H1 (cell line): ENCODE results near the gene VMP1. TPM values are rescaled to one million over a fixed set of nuclear protein-coding genes. Genes with fewer than 3 reads are reported as not detected.

Experiments
- CTCF ChIA-PET: fragments of 300-600 bp; sonication (Branson Sonifier 250); formaldehyde crosslinking; loops from one replicate; lab custom pipeline; 2021; ENCODE audit not compliant: partially characterized antibody; lab: Charles Lee
- POLR2A ChIA-PET: fragments of 300-600 bp; sonication (Branson Sonifier 250); formaldehyde crosslinking; loops from one replicate; lab custom pipeline; 2021; ENCODE audit warnings: inconsistent platforms; ENCODE audit not compliant: partially characterized antibody; lab: Charles Lee
- DNase-seq, 2 experiments: peaks; one replicate each; pipeline versions ENCODE4 v3.0.0 to v3.0.0-alpha.2; 2010 to 2022; ENCODE audit warnings: low spot score in 2 of 2, low read depth in 1 of 2, mixed read lengths in 1 of 2
- FAIRE-seq: peaks from 2 replicates; lab custom pipeline; 2011; peaks lifted over from hg19 to GRCh38; lab: Jason Lieb, UNC
- H2AFZ ChIP-seq: 2 replicates; pipeline ENCODE4 v1.8.1; 2012; ENCODE audit warnings: low read length, inconsistent platforms
- H2AK5ac ChIP-seq: 2 replicates; pipeline ENCODE4 v1.6.1; 2013; ENCODE audit warnings: low read depth, low read length
- H2BK120ac ChIP-seq: replicated peaks from 2 replicates; pipeline ENCODE3; 2013; ENCODE audit warnings: low read depth, low read length, inconsistent platforms
- H2BK12ac ChIP-seq: 2 replicates; pipeline ENCODE4 v1.6.1; 2013; ENCODE audit warnings: low read depth, low read length
- H2BK15ac ChIP-seq: 2 replicates; pipeline ENCODE4 v1.6.1; 2013; ENCODE audit warnings: low read length
- H2BK20ac ChIP-seq: 2 replicates; pipeline ENCODE4 v1.6.1; 2013; ENCODE audit warnings: low read length
- H2BK5ac ChIP-seq: 2 replicates; pipeline ENCODE4 v1.6.1; 2013; ENCODE audit warnings: low read depth, low read length
- H3K14ac ChIP-seq: 2 replicates; pipeline ENCODE4 v1.6.1; 2013; ENCODE audit warnings: inconsistent platforms; ENCODE audit not compliant: insufficient read length
- H3K18ac ChIP-seq: 2 replicates; pipeline ENCODE4 v1.6.1; 2013; ENCODE audit warnings: low read length; ENCODE audit errors: extremely low read depth
- H3K23ac ChIP-seq: 2 replicates; pipeline ENCODE4 v1.6.1; 2013; ENCODE audit warnings: inconsistent platforms; ENCODE audit not compliant: insufficient read length
- H3K23me2 ChIP-seq: 2 replicates; pipeline ENCODE4 v1.6.1; 2013; ENCODE audit warnings: low read depth, low read length
- H3K27ac ChIP-seq: 2 replicates; pipeline ENCODE4 v1.6.1; 2011; ENCODE audit warnings: low read depth, low read length, inconsistent platforms
- H3K27me3 ChIP-seq, 4 experiments: replicated peaks in 1 of 4; 1 replicate in 1 of 4; 2 replicates in 3 of 4; pipeline versions ENCODE4 v1.6.1 to v1.8.1; 2011 to 2013; ENCODE audit warnings: low read length in 3 of 4, mild to moderate bottlenecking in 3 of 4, inconsistent platforms in 2 of 4, mixed read lengths in 2 of 4, moderate library complexity in 1 of 4; ENCODE audit not compliant: control insufficient read depth in 3 of 4, insufficient read depth in 3 of 4; ENCODE audit errors: extremely low read depth in 1 of 4
- H3K36me3 ChIP-seq, 4 experiments: 2 replicates each; pipeline versions ENCODE4 v1.6.1 to v1.8.1; 2011 to 2013; ENCODE audit warnings: mild to moderate bottlenecking in 4 of 4, low read length in 3 of 4, moderate library complexity in 2 of 4, control low read depth in 1 of 4, inconsistent platforms in 1 of 4; ENCODE audit not compliant: insufficient read depth in 4 of 4, control insufficient read depth in 2 of 4
- H3K4ac ChIP-seq: replicated peaks from 2 replicates; pipeline ENCODE3; 2013; ENCODE audit warnings: low read length, low read depth, mixed read lengths, inconsistent platforms; ENCODE audit not compliant: insufficient read length
- H3K4me1 ChIP-seq, 4 experiments: replicated peaks in 1 of 4; 1 replicate in 1 of 4; 2 replicates in 3 of 4; pipeline versions ENCODE4 v1.6.1 to v1.8.1; 2011 to 2013; ENCODE audit warnings: low read length in 3 of 4, inconsistent platforms in 2 of 4, mixed read lengths in 1 of 4; ENCODE audit not compliant: insufficient read depth in 4 of 4, control insufficient read depth in 3 of 4
- H3K4me2 ChIP-seq, 2 experiments: 2 replicates each; pipeline versions ENCODE4 v1.6.1 to v1.8.1; 2011 to 2013; ENCODE audit warnings: low read depth in 2 of 2, low read length in 2 of 2, control low read depth in 1 of 2, inconsistent platforms in 1 of 2, mild to moderate bottlenecking in 1 of 2; ENCODE audit not compliant: insufficient read depth in 1 of 2
- H3K4me3 ChIP-seq, 4 experiments: fragments of 200-600, 300-600 bp in 1 of 4; sonication (generic), shearing (Covaris generic), sonication (Bioruptor Twin) in 1 of 4; 2 replicates each; pipeline versions ENCODE4 v1.5.1 to v1.8.1; 2011 to 2016; ENCODE audit warnings: low read length in 4 of 4, low read depth in 3 of 4, control low read depth in 2 of 4, inconsistent platforms in 2 of 4, mild to moderate bottlenecking in 2 of 4, mixed read lengths in 1 of 4, moderate library complexity in 1 of 4; ENCODE audit not compliant: insufficient read depth in 2 of 4; ENCODE audit errors: extremely low read depth in 1 of 4
- H3K56ac ChIP-seq: replicated peaks from 2 replicates; pipeline ENCODE3; 2013; ENCODE audit warnings: low read depth, mild to moderate bottlenecking, mixed read lengths, low read length, inconsistent platforms; ENCODE audit not compliant: insufficient read length
- H3K79me1 ChIP-seq: 2 replicates; pipeline ENCODE4 v1.6.1; 2013; ENCODE audit warnings: low read depth, low read length, control low read depth
- H3K79me2 ChIP-seq, 2 experiments: 2 replicates each; pipeline versions ENCODE4 v1.6.1 to v1.8.1; 2012 to 2013; ENCODE audit warnings: low read length in 2 of 2, mild to moderate bottlenecking in 2 of 2, inconsistent platforms in 1 of 2; ENCODE audit not compliant: insufficient read depth in 2 of 2, control insufficient read depth in 1 of 2
- H3K9ac ChIP-seq, 4 experiments: replicated peaks in 1 of 4; 1 replicate in 1 of 4; 2 replicates in 3 of 4; pipeline versions ENCODE4 v1.6.1 to v1.8.1; 2011 to 2013; ENCODE audit warnings: low read depth in 3 of 4, low read length in 3 of 4, control low read depth in 2 of 4, mild to moderate bottlenecking in 2 of 4, moderate library complexity in 2 of 4, inconsistent platforms in 1 of 4; ENCODE audit errors: extremely low read depth in 1 of 4
- H3K9me3 ChIP-seq, 2 experiments: 2 replicates each; pipeline versions ENCODE4 v1.6.1 to v1.8.1; 2012 to 2013; ENCODE audit warnings: mild to moderate bottlenecking in 2 of 2, moderate library complexity in 2 of 2, control low read depth in 1 of 2, inconsistent platforms in 1 of 2, low read depth in 1 of 2, low read length in 1 of 2, mixed read lengths in 1 of 2; ENCODE audit not compliant: insufficient read depth in 2 of 2
- H4K20me1 ChIP-seq, 2 experiments: replicated peaks in 1 of 2; 2 replicates each; pipeline versions ENCODE3 to v1.8.1; 2011 to 2013; ENCODE audit warnings: inconsistent platforms in 2 of 2, low read length in 2 of 2, mild to moderate bottlenecking in 1 of 2; ENCODE audit not compliant: insufficient read depth in 2 of 2, control insufficient read depth in 1 of 2
- H4K5ac ChIP-seq: 2 replicates; pipeline ENCODE4 v1.6.1; 2013; ENCODE audit warnings: low read length, low read depth, mixed read lengths, inconsistent platforms; ENCODE audit not compliant: insufficient read length
- H4K8ac ChIP-seq: 2 replicates; pipeline ENCODE4 v1.8.0; 2013; ENCODE audit warnings: mild to moderate bottlenecking, moderate library complexity, low read length, inconsistent platforms; ENCODE audit not compliant: insufficient read depth; ENCODE audit errors: extremely low read depth
- H4K91ac ChIP-seq: replicated peaks from 2 replicates; pipeline ENCODE3; 2013; ENCODE audit warnings: low read length, mixed read lengths, inconsistent platforms; ENCODE audit not compliant: insufficient read length
- ASH2L ChIP-seq: fragments of 200-600, 300-600 bp; sonication (generic); IDR thresholded peaks from one replicate; pipeline ENCODE4 v1.7.1; 2017; ENCODE audit warnings: low read length
- BCL11A ChIP-seq, 2 experiments: IDR thresholded peaks; one replicate each; pipeline ENCODE4 v1.6.1; 2011; ENCODE audit warnings: low read depth in 2 of 2, low read length in 2 of 2, mild to moderate bottlenecking in 2 of 2
- CEBPB ChIP-seq: IDR thresholded peaks from 2 replicates; pipeline ENCODE4 v1.6.1; 2012; ENCODE audit warnings: low read depth, low read length
- CHD2 ChIP-seq: IDR thresholded peaks from 2 replicates; pipeline ENCODE4 v1.6.1; 2012; ENCODE audit warnings: low read length, improper control_type of control experiment
- CTBP2 ChIP-seq: IDR thresholded peaks from 2 replicates; pipeline ENCODE4 v1.7.0; 2011; ENCODE audit warnings: borderline replicate concordance, mild to moderate bottlenecking, moderate library complexity, mixed read lengths, low read length; ENCODE audit not compliant: insufficient read depth, insufficient read length
- HDAC6 ChIP-seq: IDR thresholded peaks from one replicate; pipeline ENCODE4 v1.7.1; 2012; ENCODE audit warnings: low read depth, mild to moderate bottlenecking, inconsistent platforms, low read length, moderate library complexity
- NANOG ChIP-seq: IDR thresholded peaks from 2 replicates; pipeline ENCODE4 v1.6.1; 2011; ENCODE audit warnings: low read length, low read depth, mild to moderate bottlenecking, inconsistent platforms; ENCODE audit not compliant: insufficient read depth, poor library complexity, severe bottlenecking
- POU5F1 ChIP-seq: IDR thresholded peaks from 2 replicates; pipeline ENCODE4 v1.6.1; 2011; ENCODE audit warnings: low read depth, mild to moderate bottlenecking, low read length, moderate library complexity
- RAD21 ChIP-seq, 2 experiments: IDR thresholded peaks in 1 of 2; conservative IDR thresholded peaks in 1 of 2; 2 replicates each; pipeline ENCODE4 v1.6.1; 2011; ENCODE audit warnings: low read depth in 2 of 2, low read length in 2 of 2, improper control_type of control experiment in 1 of 2, inconsistent platforms in 1 of 2, mild to moderate bottlenecking in 1 of 2, moderate library complexity in 1 of 2
- RNF2 ChIP-seq: fragments of 200-900, 300-1000 bp; sonication (generic); IDR thresholded peaks from 2 replicates; pipeline ENCODE4 v1.7.1; 2016; ENCODE audit warnings: borderline replicate concordance, low read depth, mild to moderate bottlenecking, antibody characterized with exemption, low read length; ENCODE audit not compliant: poor library complexity, severe bottlenecking; ENCODE audit errors: missing control alignments
- SP1 ChIP-seq: IDR thresholded peaks from 2 replicates; pipeline ENCODE4 v1.6.1; 2011; ENCODE audit warnings: low read depth, low read length
- TCF12 ChIP-seq: IDR thresholded peaks from 2 replicates; pipeline ENCODE4 v1.6.1; 2011; ENCODE audit warnings: low read depth, mild to moderate bottlenecking, low read length
- TEAD4 ChIP-seq: IDR thresholded peaks from 2 replicates; pipeline ENCODE4 v1.6.1; 2012; ENCODE audit warnings: low read depth, low read length, inconsistent platforms, mixed read lengths
- ZNF274 ChIP-seq: IDR thresholded peaks from 2 replicates; pipeline ENCODE4 v1.7.0; 2012; ENCODE audit warnings: low read length, borderline replicate concordance; ENCODE audit errors: extremely low read depth
- WGBS, 2 experiments: shearing (Covaris generic) in 1 of 2; methylation state at CpG; one replicate each; pipeline versions ENCODE4 v1.1.6 to v1.1.7; 2013 to 2015; ENCODE audit warnings: low lambda C conversion rate in 2 of 2, mixed read lengths in 2 of 2, inconsistent platforms in 1 of 2, low coverage in 1 of 2, missing lambda C conversion rate in 1 of 2; ENCODE audit not compliant: insufficient replicate concordance in 2 of 2, insufficient coverage in 1 of 2, insufficient read length in 1 of 2; ENCODE audit errors: extremely low coverage in 1 of 2, missing lambda C conversion rate in 1 of 2; 5-methylcytosine and 5-hydroxymethylcytosine counted together
- polyA plus RNA-seq, 7 experiments: library from polyadenylated mRNA; depleted of rRNA in 3 of 7; stranded (reverse) in 5 of 7; unstranded in 2 of 7; fragments of >200 nt in 5 of 7; fragments of 200-250 nt in 2 of 7; gene quantifications; 1 replicate in 5 of 7; 2 replicates in 1 of 7; 4 replicates in 1 of 7; pipeline versions ENCODE4 v1.2.1 to v1.2.3, GENCODE V29; 2011 to 2013; ENCODE audit warnings: missing spikeins in 2 of 7, mixed read lengths in 2 of 7
- total RNA-seq: library from RNA; stranded (reverse); fragmentation: NEBNext Ultra II Directional; extraction: Animal tissue kit (Norgen Biotek cat#: 25700); gene quantifications from 2 replicates; pipeline ENCODE4 v1.2.1, GENCODE V29; 2021

The VMP1 gene
- total and polyA plus RNA-seq, 2 of the 8 experiments (the other 6 are each of a cell fraction or from before 2014, with no cell fraction given), result 45.0 to 92.7 TPM

- no peak overlapping the region for H2AK5ac ChIP-seq
- no peak overlapping the region for H3K27ac ChIP-seq
- H3K9ac ChIP-seq, result no peak overlapping the region
- no peak overlapping the region for H4K5ac ChIP-seq
- H3K79me2 ChIP-seq, result no peaks in the 10 kb centered on the region
- no peaks in the 10 kb centered on the region for H3K79me1 ChIP-seq
- H3K9me3 ChIP-seq, result no peaks in the 10 kb centered on the region
- H2AFZ ChIP-seq, result no peak overlapping the region
- 92% methylated on average over 2 of the region's 2 CpGs; no CpG with 5 or more reads in 1 of the 2 experiments for WGBS, 2 experiments
- H3K4me3 ChIP-seq, result no peak overlapping the region
- H3K56ac ChIP-seq, result no peak overlapping the region
- H4K8ac ChIP-seq, result no peak overlapping the region
- H4K91ac ChIP-seq, result no peak overlapping the region
- H2BK12ac ChIP-seq, result no peak overlapping the region
- H3K14ac ChIP-seq, result no peak overlapping the region
- no peak overlapping the region for H2BK120ac ChIP-seq
- no peak for DNase-seq
- no peaks in the 10 kb centered on the region for H3K27me3 ChIP-seq
- CTCF ChIA-PET, result interaction anchor here (0.6 to 1.1 kb wide), 2 partner anchors 17 to 178 kb away, joined by 3 read pairs; no protein-coding TSS in a partner anchor
- no peak overlapping the region for H3K4me2 ChIP-seq
- no peak overlapping the region for H2BK20ac ChIP-seq
- H3K23me2 ChIP-seq, result no peaks in the 10 kb centered on the region; the same call in 1 of the 2 replicates
- no peaks in the 10 kb centered on the region for H3K4me1 ChIP-seq
- no peaks in the 10 kb centered on the region for H4K20me1 ChIP-seq
- no peak for FAIRE-seq
- no peak overlapping the region for H2BK15ac ChIP-seq
- no peak overlapping the region for H3K23ac ChIP-seq
- no peak overlapping the region for H3K18ac ChIP-seq
- no peak overlapping the region for H3K4ac ChIP-seq
- POLR2A ChIA-PET, result interaction anchor here (1.3 kb wide), 1 partner anchor 66 kb away, joined by 5 read pairs; no protein-coding TSS in a partner anchor
- no peak overlapping the region for H2BK5ac ChIP-seq
- H3K36me3 ChIP-seq, result peaks cover 0 to 8% (median 0%) of the 10 kb centered on the region in 4 experiments; a peak in 3 of 8 replicates
- TF ChIP-seq CHD2 (no peak), NANOG (no peak), CEBPB (no peak), ZNF274 (no peak), RAD21 (IDR thresholded peaks at IDR 0.05 in 1 of 2, conservative IDR thresholded peaks at IDR 0.05 in 1 of 2; ENCODE audit: low read depth in 2 of 2, low read length in 2 of 2) (no peak), TEAD4 (no peak), BCL11A (IDR thresholded peaks at IDR 0.05; ENCODE audit: low read depth in 2 of 2, low read length in 2 of 2) (no peak), RNF2 (no peak), CTBP2 (no peak), ASH2L (no peak), SP1 (no peak), POU5F1 (no peak), TCF12 (no peak), HDAC6 (no peak)
Observed at GRCh38 chr17:59771093-59771492, 63.6 kb downstream of the VMP1 start.
